Measurements from ENCODE around the gene RBPJ.

DNA sequence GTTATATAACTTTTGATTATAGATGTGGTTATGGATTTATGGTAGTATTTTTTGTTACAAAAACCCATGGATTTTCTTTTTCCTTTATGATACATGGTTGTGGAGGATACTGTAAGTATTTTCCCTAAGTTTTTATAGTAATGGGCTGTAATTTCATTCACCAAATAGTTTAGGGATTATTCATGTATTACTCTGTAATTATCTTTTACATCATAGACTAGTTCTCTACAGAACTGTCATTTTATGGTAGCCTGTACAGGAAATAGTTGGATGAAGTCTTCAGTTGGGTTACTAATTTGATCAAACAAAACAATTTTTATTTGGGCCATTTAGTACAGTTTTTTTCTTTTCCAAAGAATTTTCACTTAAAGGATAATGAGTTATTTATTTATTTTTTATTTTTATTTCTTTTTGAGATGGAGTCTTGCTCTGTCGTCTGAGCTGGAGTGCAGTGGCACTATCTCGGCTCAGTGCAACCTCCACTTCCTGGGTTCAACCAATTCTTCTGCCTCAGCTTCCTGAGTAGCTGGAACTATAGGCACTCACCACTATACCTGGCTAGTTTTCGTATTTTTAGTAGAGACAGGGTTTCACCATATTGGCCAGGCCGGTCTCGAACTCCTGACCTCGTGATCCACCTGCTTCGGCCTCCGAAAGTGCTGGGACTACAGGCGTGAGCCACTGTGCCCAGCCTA, 42.1 kb downstream of the RBPJ start:
- TF ChIP-seq, protein P1, sequence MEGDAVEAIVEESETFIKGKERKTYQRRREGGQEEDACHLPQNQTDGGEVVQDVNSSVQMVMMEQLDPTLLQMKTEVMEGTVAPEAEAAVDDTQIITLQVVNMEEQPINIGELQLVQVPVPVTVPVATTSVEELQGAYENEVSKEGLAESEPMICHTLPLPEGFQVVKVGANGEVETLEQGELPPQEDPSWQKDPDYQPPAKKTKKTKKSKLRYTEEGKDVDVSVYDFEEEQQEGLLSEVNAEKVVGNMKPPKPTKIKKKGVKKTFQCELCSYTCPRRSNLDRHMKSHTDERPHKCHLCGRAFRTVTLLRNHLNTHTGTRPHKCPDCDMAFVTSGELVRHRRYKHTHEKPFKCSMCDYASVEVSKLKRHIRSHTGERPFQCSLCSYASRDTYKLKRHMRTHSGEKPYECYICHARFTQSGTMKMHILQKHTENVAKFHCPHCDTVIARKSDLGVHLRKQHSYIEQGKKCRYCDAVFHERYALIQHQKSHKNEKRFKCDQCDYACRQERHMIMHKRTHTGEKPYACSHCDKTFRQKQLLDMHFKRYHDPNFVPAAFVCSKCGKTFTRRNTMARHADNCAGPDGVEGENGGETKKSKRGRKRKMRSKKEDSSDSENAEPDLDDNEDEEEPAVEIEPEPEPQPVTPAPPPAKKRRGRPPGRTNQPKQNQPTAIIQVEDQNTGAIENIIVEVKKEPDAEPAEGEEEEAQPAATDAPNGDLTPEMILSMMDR (IDR thresholded peaks at IDR 0.05): no peak
- no peak for TF ChIP-seq POLR2A (IDR thresholded peaks at IDR 0.05)
